M059J (cell line): ENCODE data around the gene LATS1. TPM values are rescaled to one million over a fixed set of nuclear protein-coding genes. Genes with fewer than 3 reads are reported as not detected.
"Not testable (repeated sequence)": the region's sequence is repeated elsewhere in the genome, so short reads cannot be mapped to it uniquely, and the experiment has no call there.

Experiments used
- DNase-seq: peaks from one replicate; pipeline ENCODE4 v3.0.0-alpha.2; 2012; ENCODE audit warnings: low read depth
- total RNA-seq: library from RNA; depleted of rRNA; stranded (reverse); fragments of >200 nt; shearing (Covaris generic); gene quantifications from 2 replicates; pipeline ENCODE4 v1.2.3, GENCODE V29; 2014

LATS1 gene
- total RNA-seq, 1 experiment from 2014 or later: 23.4 TPM

DNA sequence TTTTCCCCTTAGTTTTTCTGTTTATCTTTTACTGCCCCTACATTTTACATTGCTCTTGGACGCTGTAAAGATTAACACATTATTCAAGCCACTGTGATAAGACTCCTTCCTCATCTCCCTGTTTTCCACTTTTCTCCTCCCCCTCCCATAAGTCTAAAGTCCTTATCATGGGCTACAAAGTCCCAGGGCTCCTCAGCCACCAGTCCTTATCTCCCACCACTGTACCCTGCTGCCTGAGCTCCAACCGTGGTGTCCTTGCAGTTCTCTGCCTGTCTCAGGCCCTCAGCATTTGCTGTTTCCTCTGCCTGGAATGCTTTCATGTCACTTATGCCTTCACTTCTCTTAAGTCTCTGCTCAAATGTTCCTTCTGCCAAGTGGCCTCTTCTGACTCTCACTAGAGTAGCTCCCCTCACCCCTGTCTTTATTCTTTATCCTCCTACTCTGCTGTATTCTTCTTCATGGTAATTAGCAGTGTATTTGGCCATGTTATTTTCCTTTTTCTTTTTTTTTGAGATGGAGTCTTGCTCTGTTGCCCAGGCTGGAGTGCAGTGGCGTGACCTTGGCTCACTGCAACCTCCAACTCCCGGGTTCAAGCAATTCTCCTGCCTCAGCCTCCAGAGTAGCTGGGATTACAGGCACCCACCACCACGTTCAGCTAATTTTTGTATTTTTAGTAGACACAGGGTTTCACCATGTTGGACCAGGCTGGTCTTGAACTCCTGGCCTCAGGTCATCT lies 10.8 kb upstream of the LATS1 start:
- no peak for DNase-seq

DNA sequence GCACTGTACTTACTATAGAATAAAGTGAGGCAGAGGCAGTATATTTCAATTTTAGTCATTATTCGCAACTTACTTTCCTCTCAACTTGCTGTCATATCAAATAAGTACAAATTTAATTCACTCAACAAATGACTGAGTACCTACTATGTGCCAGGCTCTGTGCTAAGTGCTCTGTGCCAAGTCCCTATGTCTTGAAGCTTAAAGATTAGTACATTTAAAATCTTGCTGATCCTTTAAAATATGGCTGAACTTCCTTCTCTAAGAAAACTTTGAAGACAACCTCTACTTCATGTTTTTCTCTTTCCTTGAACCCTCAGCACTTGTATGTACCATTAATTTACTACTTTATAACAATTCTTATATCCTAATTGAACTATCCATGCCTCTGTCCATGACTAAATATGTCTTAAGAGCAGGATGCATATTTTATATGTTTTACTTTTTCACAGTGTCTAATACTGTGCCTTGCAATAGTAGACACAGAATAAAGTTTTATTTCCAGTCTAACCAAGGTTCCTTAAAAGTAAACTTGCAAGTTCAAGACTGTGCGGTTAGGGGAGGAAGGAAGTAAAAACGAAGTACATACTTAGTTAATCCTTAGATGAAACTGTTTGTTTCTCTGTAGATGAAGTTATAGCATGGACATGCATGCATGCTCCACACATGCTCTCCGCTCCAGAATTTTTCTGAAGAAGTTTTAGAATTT lies 10.0 kb upstream of the LATS1 start:
- DNase-seq: no peak

DNA sequence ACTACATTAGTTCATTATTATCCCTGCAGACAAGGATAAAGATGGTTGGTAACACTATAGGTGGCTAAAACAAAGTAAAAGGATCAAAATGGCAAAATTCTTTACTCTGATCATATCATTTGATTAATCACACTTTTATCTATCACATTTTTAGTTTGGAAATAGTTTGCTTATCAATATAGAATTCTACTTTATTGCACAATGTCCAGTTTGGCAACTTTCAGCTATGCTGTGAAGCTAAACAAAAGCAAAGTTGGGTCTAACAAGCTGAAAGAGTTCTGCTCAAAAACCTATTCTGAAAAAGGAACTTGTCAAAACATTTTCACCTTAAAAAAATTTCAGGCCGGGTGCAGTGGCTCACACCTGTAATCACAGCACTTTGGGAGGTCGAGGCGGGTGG lies 7.9 kb upstream of the LATS1 start:
- no peak for DNase-seq

DNA sequence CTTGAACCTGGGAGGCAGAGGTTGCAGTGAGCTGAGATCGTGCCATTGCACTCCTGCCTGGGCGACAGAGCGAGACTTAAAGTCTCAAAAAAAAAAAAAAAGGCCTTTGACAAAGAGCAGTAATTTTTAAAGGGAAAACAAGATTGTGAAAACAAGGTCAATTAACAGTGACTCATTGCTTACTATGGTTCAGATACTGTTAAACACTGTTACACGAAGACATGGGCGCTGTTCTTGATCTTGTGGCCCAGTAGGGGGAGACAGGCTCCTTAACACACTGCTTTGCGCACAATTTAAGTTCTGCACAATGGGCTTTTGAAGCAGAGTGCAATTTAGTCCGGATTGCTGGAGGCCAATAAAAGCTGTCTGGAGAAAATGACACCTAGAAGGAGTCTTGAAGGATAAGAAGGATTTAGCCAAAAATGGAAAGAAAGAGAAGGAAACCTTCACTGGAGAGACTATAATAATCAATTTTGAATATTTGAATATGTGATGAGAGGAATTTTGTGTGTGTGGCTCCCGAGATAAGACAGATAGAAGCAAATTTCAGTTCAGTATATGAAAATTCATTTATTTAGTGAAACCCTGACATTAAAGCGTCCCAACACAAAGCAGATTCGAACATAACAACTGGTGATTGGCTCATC lies 6.0 kb upstream of the LATS1 start:
- DNase-seq: peak; percentile 76

DNA sequence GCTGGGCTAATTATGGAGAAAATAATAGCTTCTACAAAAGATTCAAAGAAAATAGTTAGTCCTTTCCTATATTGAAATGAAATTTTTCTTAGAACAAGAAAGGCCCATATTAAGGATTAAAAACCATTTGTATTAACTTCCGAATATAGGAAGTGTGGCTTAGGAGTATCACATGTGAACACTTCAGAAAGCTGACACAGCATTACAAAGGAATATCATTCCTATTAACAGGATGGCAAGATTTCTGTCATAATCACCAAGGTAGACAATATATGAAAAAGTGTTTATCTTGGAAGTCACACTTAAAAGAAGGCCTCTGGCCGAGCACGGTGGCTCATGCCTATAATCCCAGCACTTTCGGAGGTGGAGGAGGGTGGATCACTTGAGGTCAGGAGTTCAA lies 5.4 kb upstream of the LATS1 start:
- no peak for DNase-seq

DNA sequence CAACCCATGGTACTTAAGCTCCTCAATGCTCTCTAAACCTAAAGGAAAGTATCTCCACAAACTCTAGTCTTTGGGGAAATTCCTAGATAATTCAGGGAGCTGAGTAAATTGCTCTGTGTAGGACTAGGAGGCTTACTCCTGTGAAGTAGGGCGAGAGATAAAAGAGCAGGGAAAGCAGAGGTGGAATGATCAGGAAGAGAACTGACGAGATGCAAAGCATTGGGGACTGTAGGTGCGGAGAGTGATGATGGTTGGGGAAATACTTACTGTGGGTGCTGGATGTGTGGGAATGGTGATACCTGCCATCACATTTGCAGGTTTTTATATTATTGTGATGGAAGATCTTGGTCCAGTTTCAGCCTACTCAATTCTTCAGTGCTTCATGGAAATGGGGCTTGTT lies 1.6 kb upstream of the LATS1 start:
- no peak for DNase-seq

DNA sequence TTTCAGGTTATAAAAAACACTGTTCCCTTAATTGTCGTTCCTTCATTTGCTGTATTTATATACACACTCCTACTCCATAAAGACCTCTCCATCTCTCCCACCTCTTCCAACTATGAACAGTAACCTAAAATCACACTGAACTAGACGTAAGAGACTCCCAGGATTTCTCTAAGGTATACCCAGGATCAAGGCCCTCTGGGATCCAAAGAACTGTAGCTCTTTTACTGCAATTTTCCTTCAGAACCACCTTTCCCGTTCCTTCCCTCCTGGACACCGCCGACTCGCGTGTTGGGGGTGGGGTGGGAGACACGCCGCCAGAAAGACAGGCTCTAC lies 680 bp downstream of the LATS1 start:
- DNase-seq: no peak

DNA sequence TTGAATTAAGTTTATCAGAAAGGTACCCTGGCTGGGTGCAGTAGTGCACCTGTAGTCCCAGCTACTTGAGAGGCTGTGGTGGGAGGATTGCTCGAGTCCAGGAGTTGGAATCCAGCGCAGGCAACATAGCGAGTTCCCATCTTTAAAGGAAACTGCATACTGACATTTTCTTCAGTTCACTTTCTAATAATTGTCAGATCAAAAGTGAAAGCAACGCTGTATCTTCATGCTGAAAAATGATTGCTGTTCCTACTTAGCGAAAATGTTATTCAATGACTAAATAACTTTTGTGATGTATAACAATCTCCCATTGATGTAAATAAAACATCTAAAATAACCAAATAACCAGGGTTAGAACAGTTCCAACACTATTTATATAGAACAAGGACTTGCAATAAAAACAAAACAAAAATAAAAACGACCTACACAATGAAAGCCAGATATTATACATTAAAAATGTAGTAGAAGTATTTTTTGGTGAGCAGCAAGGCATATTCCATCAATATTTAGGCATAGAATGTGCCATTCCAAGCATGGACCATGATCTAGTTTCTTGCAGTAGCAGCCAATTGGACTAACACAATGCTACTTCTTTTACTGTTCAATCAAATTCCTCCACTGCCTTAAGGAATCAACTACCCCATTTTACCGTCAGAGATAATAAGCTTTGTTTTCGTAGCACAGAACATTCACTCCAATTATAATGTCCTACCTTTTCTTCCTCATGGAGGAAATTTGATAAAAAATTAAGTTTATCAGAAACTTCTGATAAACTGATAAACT lies 1.5 kb downstream of the LATS1 start:
- DNase-seq: peak; percentile 29

DNA sequence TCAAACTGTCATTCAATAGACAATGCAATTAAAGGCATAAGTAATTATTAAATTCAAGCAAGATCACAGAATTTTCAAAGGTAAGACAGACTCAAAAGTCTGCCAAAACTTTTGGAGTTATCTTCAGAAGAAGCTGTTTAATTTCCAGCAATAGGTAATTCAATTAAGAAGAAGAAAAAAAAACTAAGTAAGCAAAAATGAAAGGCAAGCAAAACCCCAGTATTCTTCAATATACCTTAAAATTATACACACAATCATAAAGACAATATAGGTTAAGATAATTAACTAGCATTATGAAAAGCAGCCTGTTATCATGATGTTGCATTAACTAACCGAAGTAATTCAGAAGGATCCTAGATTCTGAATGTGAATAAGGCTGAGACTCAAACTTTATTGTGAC lies 3.5 kb downstream of the LATS1 start:
- DNase-seq: no peak

DNA sequence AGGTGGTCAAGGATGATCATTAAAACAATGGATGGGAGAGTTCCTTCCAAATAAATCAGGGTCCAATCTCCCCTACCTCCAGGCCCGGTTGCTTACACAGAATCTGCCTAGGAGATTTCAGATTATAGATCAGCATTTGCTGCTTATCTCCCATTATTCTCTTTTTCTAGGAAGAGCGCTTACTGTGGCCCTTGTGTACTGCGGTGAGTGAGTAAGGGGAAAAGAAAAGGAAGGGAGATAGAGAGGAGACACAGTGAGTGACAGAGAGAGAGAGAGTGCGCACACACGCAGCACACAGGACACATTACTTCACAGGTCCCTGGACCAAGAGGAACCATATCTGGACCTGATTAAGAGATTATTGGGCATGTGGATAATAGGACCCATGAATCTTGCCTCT lies 6.2 kb downstream of the LATS1 start:
- no peak for DNase-seq

DNA sequence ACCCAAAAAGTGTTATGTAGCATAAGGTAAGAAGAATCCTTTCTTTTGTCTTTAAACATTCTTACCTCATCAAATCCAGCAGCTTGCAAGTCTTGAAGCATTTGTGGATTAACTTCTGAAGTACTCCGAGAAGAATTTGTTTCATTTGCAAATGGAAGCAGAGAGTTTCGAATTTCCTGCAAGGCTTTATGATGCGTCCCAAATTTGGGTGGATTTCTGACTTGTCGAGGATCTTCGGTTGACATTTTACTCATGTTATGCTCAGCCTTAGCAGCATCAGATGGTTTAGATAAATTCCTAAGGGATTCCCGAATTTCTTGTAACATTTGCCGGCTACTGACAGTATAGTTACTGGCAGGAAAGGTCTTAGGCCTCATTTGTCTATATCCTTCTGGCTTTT lies 16.2 kb downstream of the LATS1 start:
- DNase-seq: no peak

DNA sequence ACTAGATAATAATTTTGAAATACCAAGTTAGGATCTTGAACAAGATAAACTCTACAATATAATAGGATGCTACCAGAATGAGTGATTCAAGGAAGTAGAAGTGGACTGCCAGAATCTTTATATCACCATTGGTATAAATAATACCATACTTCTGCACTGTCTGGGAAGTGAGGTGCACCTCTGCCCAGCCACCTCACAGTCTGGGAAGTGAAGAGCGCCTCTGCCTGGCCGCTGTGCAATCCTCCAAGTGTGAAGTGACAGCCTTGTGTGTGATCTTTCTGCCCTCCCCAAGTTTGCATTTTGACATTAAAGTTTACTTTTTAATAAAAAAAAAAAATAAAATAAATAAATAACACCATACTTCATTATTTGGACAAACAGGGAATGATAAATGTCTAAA lies 18.8 kb downstream of the LATS1 start:
- no peak for DNase-seq

DNA sequence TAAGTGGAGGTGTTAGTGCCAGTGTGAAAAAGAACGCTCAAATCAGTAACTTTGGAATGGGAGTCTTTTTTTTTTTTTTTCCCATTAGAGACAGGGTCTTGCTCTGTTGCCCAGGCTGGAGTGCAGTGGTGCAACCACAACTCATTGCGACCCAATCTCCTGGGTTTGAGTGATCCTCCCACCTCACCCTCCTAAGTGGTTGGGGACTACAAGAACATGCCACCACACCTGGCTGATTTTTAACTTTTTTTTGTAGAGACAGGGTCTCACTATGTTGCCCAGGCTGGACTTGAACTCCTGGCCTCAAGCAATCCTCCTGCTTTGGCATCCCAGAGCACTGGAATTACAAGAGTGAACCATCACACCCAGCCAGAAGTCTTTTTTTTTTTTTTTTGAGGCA lies 19.7 kb downstream of the LATS1 start:
- no peak for DNase-seq

DNA sequence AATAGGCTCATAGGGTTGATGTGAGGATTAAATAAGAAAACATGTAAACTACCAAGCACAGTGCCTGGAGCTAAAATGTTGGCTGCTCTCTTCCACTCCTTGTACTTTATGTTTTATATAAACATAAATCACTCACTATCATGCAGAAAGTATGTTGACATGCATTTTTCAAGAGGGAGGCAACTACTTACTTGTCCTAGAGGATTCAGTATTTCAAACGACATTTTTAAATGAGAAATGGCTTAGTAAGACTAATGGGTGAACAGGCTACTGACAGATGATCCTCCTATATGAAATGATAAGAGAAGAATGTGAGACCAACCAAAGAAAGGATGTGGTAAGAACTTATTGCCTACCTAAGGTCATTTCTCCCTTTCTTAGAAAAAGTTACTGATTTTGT lies 21.0 kb downstream of the LATS1 start:
- peak; percentile 62 for DNase-seq

DNA sequence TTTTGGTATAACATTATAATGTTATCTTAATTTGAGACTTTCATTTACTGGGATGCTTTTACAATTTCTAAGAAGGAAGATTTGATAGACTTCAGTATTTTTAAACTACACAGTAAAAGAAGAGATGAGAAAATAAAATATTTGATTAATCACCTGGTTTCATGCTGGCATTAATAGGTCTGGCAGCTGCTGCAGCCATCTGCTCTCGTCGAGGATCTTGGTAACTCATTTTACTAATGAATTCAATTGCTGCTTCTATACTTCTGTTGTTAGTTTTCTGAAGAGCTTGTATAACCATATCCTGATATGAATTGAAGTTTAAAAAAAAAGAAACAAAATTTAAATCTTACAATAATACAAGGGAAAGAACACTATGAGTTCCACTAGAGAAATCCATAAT lies 23.0 kb downstream of the LATS1 start:
- no peak for DNase-seq

DNA sequence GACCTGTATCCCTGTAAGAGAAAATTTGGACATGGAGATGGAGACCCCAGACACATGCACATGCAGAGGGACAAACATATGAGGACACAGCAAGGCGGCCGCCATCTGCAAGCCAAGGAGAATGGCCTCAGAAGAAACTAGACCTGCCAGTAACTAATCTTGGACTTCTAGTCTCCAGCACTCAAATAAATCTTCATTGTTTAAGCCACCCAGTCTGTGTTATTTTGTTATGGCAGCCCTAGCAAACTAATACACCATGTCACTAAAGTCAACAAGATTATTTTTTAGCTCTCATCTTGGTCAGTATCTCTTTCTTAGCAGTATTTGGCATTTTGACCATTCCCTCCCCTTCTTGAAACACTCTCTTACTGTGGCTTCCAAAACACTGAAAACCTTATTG lies 26.7 kb downstream of the LATS1 start:
- DNase-seq: no peak

DNA sequence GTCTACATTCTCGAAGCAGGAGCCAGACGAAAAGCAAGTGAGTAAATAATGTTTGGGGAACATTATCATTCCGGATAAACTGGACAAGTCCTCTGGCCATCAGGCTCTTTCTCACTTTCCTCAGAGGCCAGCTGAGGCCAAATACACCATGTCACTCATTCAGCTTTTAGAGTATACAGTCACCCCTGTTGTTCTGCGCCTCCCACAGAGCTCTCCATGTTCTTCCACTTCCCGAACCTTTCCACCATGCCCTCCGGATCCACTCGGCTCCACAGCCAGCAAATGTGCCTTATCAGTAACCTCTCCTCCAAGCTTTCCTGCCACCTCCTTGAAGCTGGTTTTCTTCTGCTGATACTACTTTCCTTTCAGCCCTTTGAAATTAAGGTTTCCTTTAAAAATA lies 31.7 kb downstream of the LATS1 start:
- no peak for DNase-seq

DNA sequence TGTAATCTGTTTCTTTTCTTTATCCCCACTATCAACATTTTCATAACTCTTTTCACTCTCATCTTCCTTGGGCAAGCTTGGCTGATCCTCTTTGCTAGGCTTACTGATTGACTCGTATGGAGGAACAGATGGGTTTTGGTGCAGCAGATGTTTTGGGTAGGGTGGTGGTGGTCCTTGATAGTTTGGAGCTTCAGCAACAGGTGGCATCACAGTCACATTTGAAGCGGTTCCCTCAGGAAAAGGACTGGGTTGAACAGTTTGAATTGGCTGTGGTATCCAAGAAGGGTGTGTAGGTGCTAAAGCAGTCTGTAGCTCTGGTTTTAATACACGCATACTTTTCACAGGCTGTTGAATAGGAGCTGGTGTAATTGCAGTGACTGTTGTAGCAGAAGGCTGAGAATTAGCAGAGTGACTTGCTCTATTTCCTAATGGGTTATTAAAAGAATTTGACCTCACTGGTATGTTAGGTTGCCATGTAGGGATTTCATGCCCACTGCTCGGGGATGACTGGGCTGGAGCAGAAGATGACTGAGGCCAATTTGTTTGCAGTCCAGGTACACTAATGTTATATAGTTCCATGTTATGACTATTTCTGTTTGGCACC lies 34.5 kb downstream of the LATS1 start:
- no peak for DNase-seq

DNA sequence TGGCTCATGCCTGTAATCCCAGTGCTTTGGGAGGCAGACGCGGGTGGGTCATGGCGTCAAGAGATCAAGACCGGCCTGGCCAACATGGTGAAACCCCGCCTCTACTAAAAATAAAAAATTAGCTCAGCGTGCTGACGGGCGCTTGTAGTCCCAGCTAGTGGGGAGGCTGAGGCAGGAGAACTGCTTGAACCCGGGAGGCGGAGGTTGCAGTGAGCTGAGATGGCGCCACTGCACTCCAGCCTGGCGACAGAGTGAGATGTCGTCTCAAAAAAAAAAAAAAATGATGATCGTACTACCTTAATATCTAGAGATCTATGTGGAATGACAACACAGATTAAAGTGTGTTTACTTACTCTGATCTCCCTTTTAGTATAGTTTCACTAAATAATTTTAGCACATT lies 36.1 kb downstream of the LATS1 start:
- DNase-seq: not testable (repeated sequence)

DNA sequence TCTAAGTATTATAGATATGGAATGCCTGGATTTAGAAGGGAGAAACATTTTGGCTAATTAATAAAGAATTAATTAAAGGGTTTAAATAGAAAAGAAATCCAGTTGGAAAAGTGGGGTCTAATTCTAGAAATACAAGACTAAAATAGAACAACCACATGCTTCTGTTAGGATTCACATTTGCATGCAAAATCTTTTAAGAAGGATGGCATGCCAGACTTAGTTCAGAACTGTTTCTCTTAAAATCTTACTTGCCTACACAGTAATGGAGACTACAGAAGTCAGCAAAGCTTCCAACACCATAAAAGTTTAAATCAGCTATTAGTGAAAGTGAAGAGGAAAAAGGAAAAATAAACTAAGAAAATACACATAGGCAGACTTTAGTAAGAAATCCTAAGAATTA lies 36.7 kb downstream of the LATS1 start:
- no peak for DNase-seq

DNA sequence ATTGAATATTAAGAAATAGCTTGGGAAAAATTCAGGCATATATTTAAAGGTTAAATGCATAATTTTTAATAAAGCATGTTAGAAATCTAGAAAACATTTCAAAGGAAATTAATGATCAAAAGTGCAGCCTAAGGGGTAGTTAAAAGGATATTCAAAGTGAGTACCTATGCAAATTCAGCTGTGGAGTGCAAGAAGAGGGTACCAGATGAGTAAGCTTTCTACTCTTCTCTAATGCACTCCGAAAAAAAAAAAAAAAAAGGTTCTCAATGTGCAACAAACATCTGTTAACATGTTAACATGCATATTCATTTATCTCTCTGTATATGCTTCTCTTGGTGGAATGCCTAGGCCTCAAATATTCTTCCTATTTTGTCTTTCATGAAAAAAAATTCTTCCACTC lies 37.4 kb downstream of the LATS1 start:
- DNase-seq: no peak

DNA sequence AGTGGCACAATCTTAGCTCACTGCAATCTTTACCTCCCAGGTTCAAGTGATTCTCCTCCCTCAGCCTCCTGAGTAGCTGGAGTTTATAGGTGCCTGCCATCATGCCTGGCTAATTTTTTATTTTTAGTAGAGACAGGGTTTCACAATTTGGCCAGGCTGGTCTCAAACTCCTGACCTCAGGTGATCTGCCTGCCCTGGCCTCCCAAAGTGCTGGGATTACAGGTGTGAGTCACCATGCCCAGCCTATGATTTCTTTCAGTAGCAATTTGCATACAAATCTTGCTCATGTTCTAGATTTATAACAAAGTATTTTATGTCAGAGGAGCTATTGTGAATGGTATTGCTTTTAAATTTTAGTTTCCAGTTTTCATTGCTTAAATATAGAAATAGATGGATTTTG lies 45.6 kb downstream of the LATS1 start:
- DNase-seq: not testable (repeated sequence)
